RWPE2 (cell line): ENCODE measurements around the gene CD207.
"Not testable (repeated sequence)": the region's sequence is repeated elsewhere in the genome, so short reads cannot be mapped to it uniquely, and the experiment has no call there.

ENCODE experiments used
- ATAC-seq: fragments of 200-7000 bp; cut with Tn5 transposase; 3 replicates; pipeline ENCODE4 v1.9.1; 2021; ENCODE audit warnings: low read depth
- DNase-seq: peaks from one replicate; pipeline ENCODE4 v3.0.0-alpha.2; 2020; ENCODE audit warnings: low spot score
- H3K27ac ChIP-seq: fragments of 450-650 bp; 2 replicates; pipeline ENCODE4 v1.5.1; 2017; ENCODE audit warnings: mild to moderate bottlenecking; ENCODE audit not compliant: poor library complexity, severe bottlenecking
- H3K27me3 ChIP-seq: fragments of 250-450 bp; sonication (Bioruptor Pico); 2 replicates; pipeline ENCODE4 v1.5.1; 2021; ENCODE audit warnings: mild to moderate bottlenecking, moderate library complexity; ENCODE audit not compliant: insufficient read depth, poor library complexity, severe bottlenecking
- H3K36me3 ChIP-seq: fragments of 250-450 bp; sonication (Bioruptor Pico); 2 replicates; pipeline ENCODE4 v1.5.1; 2020; ENCODE audit warnings: low read depth, mild to moderate bottlenecking, moderate library complexity
- H3K4me1 ChIP-seq: fragments of 250-450 bp; sonication (Bioruptor Pico); 2 replicates; pipeline ENCODE4 v1.5.1; 2021; ENCODE audit warnings: mild to moderate bottlenecking, moderate library complexity; ENCODE audit not compliant: insufficient read depth, poor library complexity, severe bottlenecking
- H3K4me3 ChIP-seq: fragments of 250-450 bp; sonication (Bioruptor Pico); 2 replicates; pipeline ENCODE4 v1.5.1; 2021; ENCODE audit warnings: mild to moderate bottlenecking, moderate library complexity; ENCODE audit not compliant: severe bottlenecking
- H3K9me3 ChIP-seq: fragments of 250-450 bp; sonication (Bioruptor Pico); 2 replicates; pipeline ENCODE4 v1.5.1; 2021; ENCODE audit warnings: mild to moderate bottlenecking, moderate library complexity; ENCODE audit not compliant: severe bottlenecking
- TF ChIP-seq, protein P1 (sequence below): fragments of 450-650 bp; IDR thresholded peaks from one replicate; pipeline ENCODE4 v1.5.1; 2017; ENCODE audit warnings: mild to moderate bottlenecking, moderate library complexity; ENCODE audit not compliant: poor library complexity, severe bottlenecking

Gene CD207

DNA sequence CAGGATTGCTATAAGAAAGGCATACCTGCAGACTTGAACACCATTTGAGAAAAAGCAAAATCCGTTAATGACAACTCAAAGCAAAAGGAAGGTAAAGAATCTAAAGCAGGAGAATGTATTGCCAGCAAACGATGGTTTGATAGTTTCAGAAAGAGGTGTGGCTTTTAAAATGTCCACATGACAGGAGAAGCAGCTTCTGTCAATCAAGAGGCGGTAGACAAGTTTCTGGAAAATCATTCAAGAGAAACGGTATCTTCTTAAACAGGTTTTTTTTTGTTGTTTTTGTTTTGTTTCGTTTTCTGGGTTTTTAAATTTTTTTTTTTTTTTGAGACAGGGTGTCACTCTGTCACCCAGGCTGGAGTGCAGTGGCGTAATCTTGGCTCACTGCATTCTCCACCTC is 29.0 kb downstream of the CD207 start:
- Histone ChIP-seq H3K9me3 (no peaks in the 10 kb centered on the region), H3K4me1 (no peaks in the 10 kb centered on the region), H3K27me3 (no peaks in the 10 kb centered on the region), H3K4me3 (no peak overlapping the region), H3K36me3 (no peaks in the 10 kb centered on the region), H3K27ac (no peak overlapping the region)
- no peak for DNase-seq
- TF ChIP-seq, protein P1, sequence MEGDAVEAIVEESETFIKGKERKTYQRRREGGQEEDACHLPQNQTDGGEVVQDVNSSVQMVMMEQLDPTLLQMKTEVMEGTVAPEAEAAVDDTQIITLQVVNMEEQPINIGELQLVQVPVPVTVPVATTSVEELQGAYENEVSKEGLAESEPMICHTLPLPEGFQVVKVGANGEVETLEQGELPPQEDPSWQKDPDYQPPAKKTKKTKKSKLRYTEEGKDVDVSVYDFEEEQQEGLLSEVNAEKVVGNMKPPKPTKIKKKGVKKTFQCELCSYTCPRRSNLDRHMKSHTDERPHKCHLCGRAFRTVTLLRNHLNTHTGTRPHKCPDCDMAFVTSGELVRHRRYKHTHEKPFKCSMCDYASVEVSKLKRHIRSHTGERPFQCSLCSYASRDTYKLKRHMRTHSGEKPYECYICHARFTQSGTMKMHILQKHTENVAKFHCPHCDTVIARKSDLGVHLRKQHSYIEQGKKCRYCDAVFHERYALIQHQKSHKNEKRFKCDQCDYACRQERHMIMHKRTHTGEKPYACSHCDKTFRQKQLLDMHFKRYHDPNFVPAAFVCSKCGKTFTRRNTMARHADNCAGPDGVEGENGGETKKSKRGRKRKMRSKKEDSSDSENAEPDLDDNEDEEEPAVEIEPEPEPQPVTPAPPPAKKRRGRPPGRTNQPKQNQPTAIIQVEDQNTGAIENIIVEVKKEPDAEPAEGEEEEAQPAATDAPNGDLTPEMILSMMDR, result no peak
- ATAC-seq, result no peak

DNA sequence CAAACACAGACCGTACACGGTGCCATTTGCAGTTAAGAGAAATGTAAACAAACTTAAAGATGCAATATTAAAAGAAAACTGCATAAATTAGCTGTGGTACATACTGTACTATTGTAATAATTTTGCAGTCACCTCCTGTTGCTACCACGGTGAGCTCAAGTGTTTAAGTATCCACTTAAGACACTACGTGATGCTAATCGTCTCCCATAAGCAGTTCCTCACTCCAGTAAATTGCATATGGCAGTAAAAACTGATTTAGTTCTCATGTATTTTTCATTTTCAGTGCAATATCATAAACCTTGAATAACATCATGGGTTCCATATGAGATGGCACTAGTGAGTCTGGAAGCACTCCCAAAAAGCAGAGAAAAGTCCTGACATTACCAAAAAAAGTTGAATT is 29.6 kb downstream of the CD207 start:
- no peaks in the 10 kb centered on the region for H3K27me3 ChIP-seq
- no peaks in the 10 kb centered on the region for H3K4me1 ChIP-seq
- TF ChIP-seq, protein P1, result no peak
- no peak overlapping the region for H3K4me3 ChIP-seq
- no peak for DNase-seq
- ATAC-seq, result no peak
- H3K9me3 ChIP-seq, result no peaks in the 10 kb centered on the region
- no peaks in the 10 kb centered on the region for H3K36me3 ChIP-seq
- no peak overlapping the region for H3K27ac ChIP-seq

DNA sequence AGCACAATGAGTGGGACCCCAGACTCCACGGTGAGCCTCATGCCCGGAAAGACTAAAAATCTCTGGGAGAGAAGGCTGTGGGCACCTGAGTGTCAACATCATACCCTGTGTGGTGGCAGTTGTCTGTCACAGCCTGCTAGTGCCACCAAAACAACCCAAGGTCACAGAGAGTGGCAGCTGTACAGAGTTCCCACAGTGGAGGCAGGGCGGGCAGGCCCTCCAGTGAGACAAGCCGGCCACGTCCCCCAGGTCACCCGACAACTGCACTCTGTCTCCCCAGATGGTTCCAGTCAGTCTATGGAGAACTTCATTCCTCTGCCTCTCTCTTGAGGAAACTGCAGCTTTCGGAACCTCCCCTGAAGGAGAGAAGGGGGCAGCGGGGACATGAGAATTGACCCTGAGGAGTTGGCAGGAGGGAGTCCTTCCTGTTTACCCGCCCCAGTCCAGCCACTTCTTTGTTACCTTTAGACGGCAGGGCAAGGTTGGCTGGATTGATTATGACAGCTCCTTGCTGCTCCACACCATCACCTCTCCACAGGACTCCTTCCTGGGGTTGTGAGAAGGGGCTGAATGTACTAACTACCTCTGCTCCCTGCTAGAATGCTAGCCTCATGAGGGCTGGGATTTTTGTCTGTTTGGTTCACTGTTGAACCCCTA is 33.9 kb downstream of the CD207 start:
- no peaks in the 10 kb centered on the region for H3K27me3 ChIP-seq
- DNase-seq (no peak), ATAC-seq (no peak)
- H3K4me1 ChIP-seq, result no peaks in the 10 kb centered on the region
- H3K27ac ChIP-seq, result no peak overlapping the region
- no peaks in the 10 kb centered on the region for H3K36me3 ChIP-seq
- H3K9me3 ChIP-seq, result no peaks in the 10 kb centered on the region
- H3K4me3 ChIP-seq, result no peak overlapping the region
- TF ChIP-seq, protein P1, result no peak

DNA sequence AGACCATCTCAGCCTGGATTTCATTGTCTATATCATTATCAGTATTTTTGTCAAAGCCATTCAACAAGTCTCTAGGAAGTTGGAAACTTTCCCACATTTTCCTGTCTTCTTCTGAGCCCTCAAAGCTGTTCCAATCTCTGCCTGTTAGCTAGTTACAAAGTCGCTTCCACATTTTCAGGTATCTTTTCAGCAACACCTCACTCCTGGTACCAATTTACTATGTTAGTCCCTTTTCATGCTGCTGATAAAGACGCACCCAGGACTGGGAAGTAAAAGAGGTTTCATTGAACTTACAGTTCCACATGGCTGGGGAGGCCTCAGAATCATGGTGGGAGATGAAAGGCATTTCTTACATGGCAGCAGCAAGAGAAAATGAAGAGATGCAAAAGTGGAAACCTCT is 35.9 kb downstream of the CD207 start:
- no peaks in the 10 kb centered on the region for H3K27me3 ChIP-seq
- H3K27ac ChIP-seq, result no peak overlapping the region
- no peaks in the 10 kb centered on the region for H3K4me1 ChIP-seq
- H3K9me3 ChIP-seq, result no peaks in the 10 kb centered on the region
- DNase-seq (no peak), ATAC-seq (no peak)
- TF ChIP-seq, protein P1, result no peak
- no peak overlapping the region for H3K4me3 ChIP-seq
- no peaks in the 10 kb centered on the region for H3K36me3 ChIP-seq

DNA sequence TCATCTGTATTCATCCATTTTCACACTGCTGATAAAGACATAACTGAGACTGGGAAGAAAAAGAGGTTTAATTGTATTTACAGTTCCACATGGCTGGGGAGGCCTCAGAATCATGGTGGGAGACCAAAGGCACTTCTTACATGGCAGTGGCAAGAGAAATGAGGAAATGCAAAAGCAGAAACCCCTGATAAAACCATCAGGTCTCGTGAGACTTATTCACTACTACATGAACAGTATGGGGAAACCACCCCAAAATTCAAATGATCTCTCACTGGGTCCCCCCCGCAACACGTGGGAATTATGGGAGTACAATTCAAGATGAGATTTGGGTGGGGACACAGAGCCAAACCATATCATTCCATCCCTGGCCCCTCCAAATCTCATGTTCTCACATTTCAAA is 37.6 kb downstream of the CD207 start:
- not testable (repeated sequence) for H3K27ac ChIP-seq, H3K4me3 ChIP-seq, ATAC-seq, H3K27me3 ChIP-seq, H3K4me1 ChIP-seq, H3K9me3 ChIP-seq, H3K36me3 ChIP-seq, DNase-seq
